Mucosa of descending colon (tissue), 3 donors: ENCODE data around the gene ITGA6. TPM values are rescaled to one million over a fixed set of nuclear protein-coding genes. Genes with fewer than 3 reads are reported as not detected.

Source experiments
- ATAC-seq: fragments of 200-7000 bp; cut with Tn5 transposase; one replicate; pipeline ENCODE4 v1.9.1; 2020; ENCODE audit warnings: mild to moderate bottlenecking, moderate library complexity
- DNase-seq, 3 donors: peaks; one replicate each; pipeline ENCODE4 v3.0.0-alpha.2; 2020
- H3K36me3 ChIP-seq: fragments of 200-600 bp; one replicate; pipeline ENCODE4 v1.8.0; 2021; ENCODE audit warnings: low read depth, mild to moderate bottlenecking
- H3K4me1 ChIP-seq: fragments of 200-600 bp; one replicate; pipeline ENCODE4 v1.8.0; 2021; ENCODE audit warnings: low read depth, mild to moderate bottlenecking
- H3K4me3 ChIP-seq: fragments of 200-600 bp; one replicate; pipeline ENCODE4 v1.8.0; 2021; ENCODE audit warnings: mild to moderate bottlenecking
- H3K9me3 ChIP-seq: fragments of 200-600 bp; one replicate; pipeline ENCODE4 v1.8.0; 2021; ENCODE audit warnings: mild to moderate bottlenecking
- CTCF ChIP-seq: fragments of 200-600 bp; IDR thresholded peaks from one replicate; pipeline ENCODE4 v1.8.0; 2022; ENCODE audit warnings: antibody characterized with exemption, mild to moderate bottlenecking
- intact Hi-C, 2 donors: fragments of 100-400 bp; cut with DNase I in 1 of 2; cut with micrococcal nuclease in 1 of 2; formaldehyde crosslinking; loops; one replicate each; pipeline versions ENCODE4 v1.11.0 to v1.11.1; 2022; cut with DNase I, micrococcal nuclease
- total RNA-seq, 3 donors: library from RNA; stranded (reverse); fragmentation: NEBNext Ultra II Directional in 2 of 3; extraction: Animal tissue kit (Norgen Biotek cat#: 25700) in 2 of 3; gene quantifications; one replicate each; pipeline versions ENCODE4 v1.2.1 to v1.2.4, GENCODE V29; 2021 to 2023
- donor health status: DM: no; HTN: no; CAD: no; lungs with moderate emphysema.
- donor health status: DM: no; HTN: no; CAD: no.
- donor health status: DM: no; HTN: yes; CAD: no.

ITGA6 gene
- total RNA-seq, 3 donors from 2014 or later, result 116 to 192 (median 178) TPM

GRCh38 chr2:172402198-172402597 lies 25.2 kb upstream of the ITGA6 start:
- Histone ChIP-seq H3K4me1 (no peaks in the 10 kb centered on the region), H3K36me3 (no peaks in the 10 kb centered on the region), H3K9me3 (no peaks in the 10 kb centered on the region), H3K4me3 (no peak overlapping the region)
- intact Hi-C loops, result no loop called here
- no peak for TF ChIP-seq CTCF
- ATAC-seq, result no peak
- DNase-seq, result no peak

- ATAC-seq, result no peak
- no peaks in the 10 kb centered on the region for H3K9me3 ChIP-seq
- no peak for TF ChIP-seq CTCF
Observed at GRCh38 chr2:172403402-172403801, 24.0 kb upstream of the ITGA6 start.

GRCh38 chr2:172403881-172404468 lies 23.4 kb upstream of the ITGA6 start:
- intact Hi-C loops, result no loop called here
- H3K4me1 ChIP-seq, result peaks cover 10% of the 10 kb centered on the region
- H3K4me3 ChIP-seq, result no peak overlapping the region
- no peak for ATAC-seq
- no peak for TF ChIP-seq CTCF
- no peak for DNase-seq
- no peaks in the 10 kb centered on the region for H3K9me3 ChIP-seq
- H3K36me3 ChIP-seq, result no peaks in the 10 kb centered on the region

More at GRCh38 chr2:172403402-172403801, 24.0 kb upstream of the ITGA6 start:
- no peak for DNase-seq
- intact Hi-C loops, result no loop called here
- Histone ChIP-seq H3K36me3 (no peaks in the 10 kb centered on the region), H3K4me1 (peaks cover 4% of the 10 kb centered on the region), H3K4me3 (no peak overlapping the region)

GRCh38 chr2:172404824-172405223 lies 22.6 kb upstream of the ITGA6 start:
- H3K4me1 ChIP-seq, result peaks cover 15% of the 10 kb centered on the region
- DNase-seq (no peak), ATAC-seq (no peak)
- intact Hi-C loops, result no loop called here
- no peak overlapping the region for H3K4me3 ChIP-seq
- no peaks in the 10 kb centered on the region for H3K9me3 ChIP-seq
- H3K36me3 ChIP-seq, result no peaks in the 10 kb centered on the region
- no peak for TF ChIP-seq CTCF

- no peaks in the 10 kb centered on the region for H3K36me3 ChIP-seq
- intact Hi-C loops, result no loop called here
- TF ChIP-seq CTCF, result no peak
- H3K4me1 ChIP-seq, result peaks cover 15% of the 10 kb centered on the region
- H3K4me3 ChIP-seq, result no peak overlapping the region
- ATAC-seq (no peak), DNase-seq (no peak)
- H3K9me3 ChIP-seq, result no peaks in the 10 kb centered on the region
Observed at GRCh38 chr2:172405673-172406072, 21.7 kb upstream of the ITGA6 start.
